GM12878 (cell line): ENCODE measurements around the gene TNFAIP8L3. TPM values are rescaled to one million over a fixed set of nuclear protein-coding genes. Genes with fewer than 3 reads are reported as not detected.

Experiments used
- ATAC-seq: fragments of 200-7000 bp; cut with Tn5 transposase; 3 replicates; pipeline ENCODE4 v1.9.1; 2020; ENCODE audit warnings: mild to moderate bottlenecking, moderate library complexity
- BruUV-seq: library from RNA; stranded (reverse); fragments of 400-500 nt; replicated peaks from 2 replicates; lab custom pipeline; 2021; lab: Mats Ljungman, UMichigan
- CTCF ChIA-PET: fragments of 300-600 bp; sonication (Branson Sonifier 250); formaldehyde crosslinking; extraction: SDS; loops from one replicate; lab custom pipeline; 2021; ENCODE audit warnings: inconsistent platforms; lab: Yijun Ruan, JAX
- POLR2A ChIA-PET: fragments of 350-600 bp; formaldehyde crosslinking; extraction: SDS; loops from one replicate; lab custom pipeline; 2021; ENCODE audit warnings: inconsistent platforms; lab: Charles Lee
- RAD21 ChIA-PET: fragments of 300-600 bp; sonication (Branson Sonifier 250); formaldehyde crosslinking; loops from one replicate; lab custom pipeline; 2023; ENCODE audit warnings: antibody characterized with exemption; ENCODE audit not compliant: unreplicated experiment; lab: Charles Lee
- SMC1A ChIA-PET: fragments of 300-600 bp; sonication (Branson Sonifier 250); formaldehyde crosslinking; loops from one replicate; lab custom pipeline; 2023; ENCODE audit not compliant: unreplicated experiment, uncharacterized antibody; lab: Charles Lee
- DNase-seq: peaks from one replicate; pipeline ENCODE4 v3.0.0-alpha.2; 2011; ENCODE audit warnings: low read depth, low spot score
- FAIRE-seq: peaks from 3 replicates; lab custom pipeline; 2011; peaks lifted over from hg19 to GRCh38; lab: Jason Lieb, UNC
- H2AFZ ChIP-seq: 2 replicates; pipeline ENCODE4 v1.6.0; 2011; ENCODE audit warnings: low read depth, low read length, control low read depth; ENCODE audit not compliant: control insufficient read depth
- H3K27ac ChIP-seq: 2 replicates; pipeline ENCODE4 v1.5.1; 2011; ENCODE audit warnings: control low read depth; ENCODE audit not compliant: control insufficient read depth, insufficient read depth
- H3K27me3 ChIP-seq, 2 experiments: replicated peaks in 1 of 2; 2 replicates each; pipeline versions ENCODE4 v1.6.0 to v1.6.1; 2011; ENCODE audit warnings: low read length in 1 of 2; ENCODE audit not compliant: control insufficient read depth in 2 of 2, insufficient read depth in 2 of 2
- H3K36me3 ChIP-seq, 2 experiments: 2 replicates each; pipeline ENCODE4 v1.5.1; 2011; ENCODE audit warnings: low read length in 1 of 2; ENCODE audit not compliant: control insufficient read depth in 2 of 2, insufficient read depth in 2 of 2
- H3K4me1 ChIP-seq: 2 replicates; pipeline ENCODE4 v1.6.1; 2011; ENCODE audit warnings: mild to moderate bottlenecking, low read length, moderate library complexity, mixed read lengths; ENCODE audit not compliant: control insufficient read depth, insufficient read depth
- H3K4me2 ChIP-seq: 2 replicates; pipeline ENCODE4 v1.6.0; 2011; ENCODE audit warnings: control low read depth; ENCODE audit not compliant: control insufficient read depth, insufficient read depth
- H3K4me3 ChIP-seq: fragments of 200-600 bp; sonication (generic); 2 replicates; pipeline ENCODE4 v1.5.1; 2016
- H3K79me2 ChIP-seq: 2 replicates; pipeline ENCODE4 v1.6.0; 2011; ENCODE audit warnings: low read length; ENCODE audit not compliant: control insufficient read depth, insufficient read depth
- H3K9ac ChIP-seq: 2 replicates; pipeline ENCODE4 v1.8.0; 2011; ENCODE audit warnings: low read length, control low read depth, mixed read lengths; ENCODE audit not compliant: control insufficient read depth, insufficient read depth
- H3K9me3 ChIP-seq: replicated peaks from 3 replicates; pipeline ENCODE4 v1.5.1; 2011; ENCODE audit warnings: mild to moderate bottlenecking, low read length; ENCODE audit not compliant: control insufficient read depth, insufficient read depth
- H4K20me1 ChIP-seq: 2 replicates; pipeline ENCODE4 v1.6.0; 2011; ENCODE audit not compliant: control insufficient read depth, insufficient read depth
- DPF2 ChIP-seq: fragments of 450-650 bp; IDR thresholded peaks from 2 replicates; pipeline ENCODE4 v1.6.1; 2017; ENCODE audit warnings: mild to moderate bottlenecking
- EP300 ChIP-seq, 2 experiments: fragments of 150-350 bp in 1 of 2; IDR thresholded peaks; 2 replicates each; pipeline ENCODE4 v1.6.1; 2011 to 2012; ENCODE audit warnings: low read depth in 2 of 2, low read length in 2 of 2, borderline replicate concordance in 1 of 2, improper control_type of control experiment in 1 of 2, inconsistent platforms in 1 of 2; ENCODE audit not compliant: control insufficient read depth in 1 of 2
- HDGF ChIP-seq: fragments of 450-650 bp; IDR thresholded peaks from 2 replicates; pipeline ENCODE4 v1.6.1; 2016; ENCODE audit warnings: antibody characterized with exemption
- IKZF2 ChIP-seq, 2 experiments: fragments of 450-650 bp; IDR thresholded peaks; 2 replicates each; pipeline ENCODE4 v1.6.1; 2017; ENCODE audit warnings: mild to moderate bottlenecking in 2 of 2, moderate library complexity in 2 of 2
- NR2F1 ChIP-seq: fragments of 450-650 bp; conservative IDR thresholded peaks from 2 replicates; pipeline ENCODE4 v1.6.1; 2017; ENCODE audit warnings: mild to moderate bottlenecking
- STAT3 ChIP-seq: IDR thresholded peaks from 2 replicates; pipeline ENCODE4 v1.6.1; 2011; ENCODE audit warnings: low read depth, low read length, improper control_type of control experiment
- SUZ12 ChIP-seq: fragments of 200-600 bp; sonication (generic); IDR thresholded peaks from one replicate; pipeline ENCODE4 v1.6.1; 2018; ENCODE audit warnings: antibody characterized with exemption, mild to moderate bottlenecking; ENCODE audit not compliant: unreplicated experiment
- ZNF24 ChIP-seq: fragments of 450-650 bp; IDR thresholded peaks from 2 replicates; pipeline ENCODE4 v1.6.1; 2017; ENCODE audit warnings: antibody characterized with exemption, mild to moderate bottlenecking
- ZNF274 ChIP-seq: IDR thresholded peaks from one replicate; pipeline ENCODE4 v1.8.0; 2011; ENCODE audit not compliant: insufficient read length, insufficient read depth
- WGBS: methylation state at CpG from one replicate; pipeline ENCODE4 v1.1.6; 2016; ENCODE audit warnings: low lambda C conversion rate; ENCODE audit not compliant: insufficient replicate concordance, insufficient coverage; ENCODE audit errors: missing lambda C conversion rate; 5-methylcytosine and 5-hydroxymethylcytosine counted together
- in situ Hi-C: fragments of 300-500 bp; cut with MboI; formaldehyde crosslinking; loops from 9 replicates; pipeline ENCODE4 v1.14.3; 2018; ENCODE audit warnings: mixed read lengths
- intact Hi-C: fragments of 100-400 bp; cut with micrococcal nuclease; formaldehyde crosslinking; loops from one replicate; pipeline ENCODE4 v1.14.2; 2022; ENCODE audit not compliant: unreplicated experiment
- polyA plus RNA-seq, 11 experiments: library from polyadenylated mRNA; depleted of rRNA in 4 of 11; unstranded in 6 of 11; stranded (reverse) in 5 of 11; fragments of >200 nt; fragmentation: Nextera tagmentation in 4 of 11; fragmentation: Illumina TruSeq in 1 of 11; extraction: Ambion mirVana in 4 of 11; extraction: Trizol in 1 of 11; gene quantifications; 1 replicate in 1 of 11; 2 replicates in 10 of 11; pipeline versions ENCODE4 v1.2.1 to v1.2.3, GENCODE V29; 2011 to 2016; ENCODE audit warnings: inconsistent platforms in 2 of 11, missing spikeins in 2 of 11, low read depth in 1 of 11
- total RNA-seq, 4 experiments: library from RNA; depleted of rRNA in 3 of 4; stranded (reverse); fragments of >200 nt in 3 of 4; fragmentation: Illumina TruSeq in 1 of 4; extraction: Trizol in 1 of 4; gene quantifications; 2 replicates each; pipeline versions ENCODE4 v1.2.1 to v1.2.3, GENCODE V29; 2013 to 2021
- TF ChIP-seq, protein P1 (sequence below): IDR thresholded peaks from 2 replicates; pipeline ENCODE4 v1.6.1; 2012; ENCODE audit warnings: mild to moderate bottlenecking, low read depth, low read length
- TF ChIP-seq, protein P2 (sequence below): IDR thresholded peaks from 2 replicates; pipeline ENCODE4 v1.6.1; 2012; ENCODE audit warnings: low read depth, low read length, improper control_type of control experiment

The TNFAIP8L3 gene
- total and polyA plus RNA-seq, 10 of the 15 experiments (the other 5 are each of a cell fraction or from before 2014, with no cell fraction given), result 0.22 TPM; not detected in 9

DNA sequence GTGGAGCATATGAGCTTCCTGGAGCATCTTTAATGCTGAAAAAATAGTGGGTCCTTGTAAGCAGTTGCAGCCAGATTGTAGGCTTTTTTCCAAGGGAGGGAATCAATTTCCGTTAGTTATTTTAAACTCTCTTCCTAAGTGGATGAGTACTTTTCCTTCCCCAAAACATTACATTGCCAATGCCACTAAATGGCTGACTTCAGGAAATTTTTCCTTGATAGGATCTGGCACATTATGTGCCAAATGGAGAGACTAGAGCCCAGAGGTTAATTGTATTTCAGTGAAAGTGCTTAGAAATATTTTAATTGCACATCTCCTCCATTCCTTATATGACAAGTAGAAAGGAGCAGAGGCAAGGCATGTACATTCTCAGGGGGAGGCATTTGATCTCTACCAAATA, 83.5 kb downstream of the TNFAIP8L3 start:
- no peak overlapping the region for H3K4me3 ChIP-seq
- H3K9ac ChIP-seq, result no peak overlapping the region
- RAD21 ChIA-PET, result no interaction called here
- CTCF ChIA-PET, result no interaction called here
- H3K4me1 ChIP-seq, result no peaks in the 10 kb centered on the region
- H3K9me3 ChIP-seq, result no peaks in the 10 kb centered on the region; the same call in 2 of the 3 replicates
- H2AFZ ChIP-seq, result no peak overlapping the region
- DNase-seq, result no peak
- no peak for ATAC-seq
- H3K27me3 ChIP-seq, result no peaks in the 10 kb centered on the region
- POLR2A ChIA-PET, result no interaction called here
- in situ Hi-C loops (no loop called here), intact Hi-C loops (no loop called here)
- no peaks in the 10 kb centered on the region for H3K36me3 ChIP-seq
- no peaks in the 10 kb centered on the region for H3K79me2 ChIP-seq
- WGBS, result 94% methylated on average over 1 of the region's 1 CpG
- FAIRE-seq, result no peak
- H4K20me1 ChIP-seq, result no peaks in the 10 kb centered on the region
- SMC1A ChIA-PET, result no interaction called here
- no peak overlapping the region for H3K27ac ChIP-seq
- TF ChIP-seq ZNF24, result no peak
- TF ChIP-seq DPF2, result no peak
- TF ChIP-seq NR2F1, result no peak
- no peak for TF ChIP-seq HDGF
- TF ChIP-seq EP300 (IDR thresholded peaks at IDR 0.05; ENCODE audit: borderline replicate concordance in 1 of 2, control insufficient read depth in 1 of 2, low read depth in 2 of 2, low read length in 2 of 2), result no peak
- TF ChIP-seq, all 136 proteins: peak for 0
- no TSS peak for BruUV-seq
- no peak overlapping the region for H3K4me2 ChIP-seq

DNA sequence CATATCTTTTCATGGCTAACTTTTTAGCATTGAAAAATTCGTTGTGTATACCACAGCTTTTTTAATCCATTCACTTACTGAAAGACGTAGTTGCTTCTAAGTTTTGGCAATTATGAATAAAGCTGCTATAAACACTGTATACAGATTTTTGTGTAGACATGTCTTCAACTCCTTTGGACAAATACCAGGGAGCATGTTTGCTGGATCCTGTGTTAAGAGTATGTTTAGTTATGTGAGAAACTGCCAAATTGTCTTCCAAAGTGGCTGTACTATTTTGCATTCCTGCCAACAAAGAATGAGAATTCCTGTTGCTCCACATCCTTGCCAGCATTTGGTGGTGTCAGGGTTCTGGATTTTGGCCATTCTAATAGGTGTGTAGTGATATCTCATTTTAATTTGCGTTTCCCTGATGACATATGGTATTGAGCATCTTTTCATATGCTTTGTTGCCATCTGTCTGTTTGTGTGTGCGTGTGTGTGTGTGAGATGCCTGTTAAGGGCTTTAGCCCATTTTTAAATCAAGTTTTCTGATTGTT, 87.5 kb downstream of the TNFAIP8L3 start:
- Histone ChIP-seq H3K4me3 (no peak overlapping the region), H3K27me3 (no peaks in the 10 kb centered on the region), H3K9me3 (no peaks in the 10 kb centered on the region; the same call in 2 of the 3 replicates), H2AFZ (no peak overlapping the region), H3K9ac (no peak overlapping the region), H4K20me1 (no peaks in the 10 kb centered on the region), H3K4me2 (no peak overlapping the region), H3K27ac (no peak overlapping the region), H3K4me1 (no peaks in the 10 kb centered on the region), H3K79me2 (no peaks in the 10 kb centered on the region), H3K36me3 (peaks cover 0 to 3% of the 10 kb centered on the region in 2 experiments; a peak in 1 of 4 replicates)
- ChIA-PET SMC1A (no interaction called here), RAD21 (no interaction called here), POLR2A (no interaction called here), CTCF (interaction anchor here (1.3 kb wide), 1 partner anchor 28 kb away, joined by 3 read pairs; no protein-coding TSS in a partner anchor)
- WGBS, result 96% methylated on average over 4 of the region's 4 CpGs
- intact Hi-C loops (no loop called here), in situ Hi-C loops (no loop called here)
- no peak for ATAC-seq
- FAIRE-seq, result no peak
- no TSS peak for BruUV-seq
- no peak for DNase-seq
- no peak for TF ChIP-seq IKZF2 (IDR thresholded peaks at IDR 0.05)
- TF ChIP-seq ZNF274, result no peak
- no peak for TF ChIP-seq STAT3
- TF ChIP-seq, protein P1, sequence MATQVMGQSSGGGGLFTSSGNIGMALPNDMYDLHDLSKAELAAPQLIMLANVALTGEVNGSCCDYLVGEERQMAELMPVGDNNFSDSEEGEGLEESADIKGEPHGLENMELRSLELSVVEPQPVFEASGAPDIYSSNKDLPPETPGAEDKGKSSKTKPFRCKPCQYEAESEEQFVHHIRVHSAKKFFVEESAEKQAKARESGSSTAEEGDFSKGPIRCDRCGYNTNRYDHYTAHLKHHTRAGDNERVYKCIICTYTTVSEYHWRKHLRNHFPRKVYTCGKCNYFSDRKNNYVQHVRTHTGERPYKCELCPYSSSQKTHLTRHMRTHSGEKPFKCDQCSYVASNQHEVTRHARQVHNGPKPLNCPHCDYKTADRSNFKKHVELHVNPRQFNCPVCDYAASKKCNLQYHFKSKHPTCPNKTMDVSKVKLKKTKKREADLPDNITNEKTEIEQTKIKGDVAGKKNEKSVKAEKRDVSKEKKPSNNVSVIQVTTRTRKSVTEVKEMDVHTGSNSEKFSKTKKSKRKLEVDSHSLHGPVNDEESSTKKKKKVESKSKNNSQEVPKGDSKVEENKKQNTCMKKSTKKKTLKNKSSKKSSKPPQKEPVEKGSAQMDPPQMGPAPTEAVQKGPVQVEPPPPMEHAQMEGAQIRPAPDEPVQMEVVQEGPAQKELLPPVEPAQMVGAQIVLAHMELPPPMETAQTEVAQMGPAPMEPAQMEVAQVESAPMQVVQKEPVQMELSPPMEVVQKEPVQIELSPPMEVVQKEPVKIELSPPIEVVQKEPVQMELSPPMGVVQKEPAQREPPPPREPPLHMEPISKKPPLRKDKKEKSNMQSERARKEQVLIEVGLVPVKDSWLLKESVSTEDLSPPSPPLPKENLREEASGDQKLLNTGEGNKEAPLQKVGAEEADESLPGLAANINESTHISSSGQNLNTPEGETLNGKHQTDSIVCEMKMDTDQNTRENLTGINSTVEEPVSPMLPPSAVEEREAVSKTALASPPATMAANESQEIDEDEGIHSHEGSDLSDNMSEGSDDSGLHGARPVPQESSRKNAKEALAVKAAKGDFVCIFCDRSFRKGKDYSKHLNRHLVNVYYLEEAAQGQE, result no peak
- no peak for TF ChIP-seq SUZ12
- TF ChIP-seq, protein P2, sequence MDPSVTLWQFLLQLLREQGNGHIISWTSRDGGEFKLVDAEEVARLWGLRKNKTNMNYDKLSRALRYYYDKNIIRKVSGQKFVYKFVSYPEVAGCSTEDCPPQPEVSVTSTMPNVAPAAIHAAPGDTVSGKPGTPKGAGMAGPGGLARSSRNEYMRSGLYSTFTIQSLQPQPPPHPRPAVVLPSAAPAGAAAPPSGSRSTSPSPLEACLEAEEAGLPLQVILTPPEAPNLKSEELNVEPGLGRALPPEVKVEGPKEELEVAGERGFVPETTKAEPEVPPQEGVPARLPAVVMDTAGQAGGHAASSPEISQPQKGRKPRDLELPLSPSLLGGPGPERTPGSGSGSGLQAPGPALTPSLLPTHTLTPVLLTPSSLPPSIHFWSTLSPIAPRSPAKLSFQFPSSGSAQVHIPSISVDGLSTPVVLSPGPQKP, result no peak
